Measurements from ENCODE around the gene CREB5.
A peak's percentile ranks its signal among the peaks of the same experiment; 100 is the strongest.

The CREB5 gene

GRCh38 chr7:28724563-28724962, 312.2 kb downstream of the CREB5 start:
- DNase-seq, result no peak

GRCh38 chr7:28725045-28725642, 312.8 kb downstream of the CREB5 start:
- no peak for DNase-seq

GRCh38 chr7:28725911-28726310, 313.6 kb downstream of the CREB5 start:
- no peak for DNase-seq

- DNase-seq, result no peak
These were observed 314.2 kb downstream of the CREB5 start for GRCh38 chr7:28726555-28726954.

- no peak for DNase-seq
These were observed 317.0 kb downstream of the CREB5 start for GRCh38 chr7:28729281-28729680.

- no peak for DNase-seq
These were observed 317.4 kb downstream of the CREB5 start for GRCh38 chr7:28729727-28730126.

- DNase-seq, result no peak
These were observed 318.9 kb downstream of the CREB5 start for GRCh38 chr7:28731092-28731658.

- DNase-seq, result no peak
These were observed 320.0 kb downstream of the CREB5 start for GRCh38 chr7:28732071-28732869.

- DNase-seq, result no peak
These were observed 320.7 kb downstream of the CREB5 start for GRCh38 chr7:28733035-28733434.

- no peak for DNase-seq
These were observed 326.1 kb downstream of the CREB5 start for GRCh38 chr7:28738412-28738811.

GRCh38 chr7:28739128-28739527, 326.8 kb downstream of the CREB5 start:
- DNase-seq, result no peak

- DNase-seq, result peak; percentile 92
These were observed 327.5 kb downstream of the CREB5 start for GRCh38 chr7:28739826-28740225.

GRCh38 chr7:28744951-28745350, 332.6 kb downstream of the CREB5 start:
- no peak for DNase-seq

GRCh38 chr7:28745351-28745750, 333.0 kb downstream of the CREB5 start:
- DNase-seq, result no peak

- DNase-seq, result no peak
These were observed 335.1 kb downstream of the CREB5 start for GRCh38 chr7:28747404-28747803.

- DNase-seq, result no peak
These were observed 335.5 kb downstream of the CREB5 start for GRCh38 chr7:28747854-28748253.

- no peak for DNase-seq
These were observed 336.0 kb downstream of the CREB5 start for GRCh38 chr7:28748346-28748745.

- no peak for DNase-seq
These were observed 336.7 kb downstream of the CREB5 start for GRCh38 chr7:28748933-28749584.

GRCh38 chr7:28749638-28750037, 337.3 kb downstream of the CREB5 start:
- DNase-seq, result no peak

- no peak for DNase-seq
These were observed 338.7 kb downstream of the CREB5 start for GRCh38 chr7:28750981-28751380.

GRCh38 chr7:28753613-28754012, 341.3 kb downstream of the CREB5 start:
- DNase-seq, result no peak

- DNase-seq, result peak; percentile 12
These were observed 341.7 kb downstream of the CREB5 start for GRCh38 chr7:28754027-28754426.

GRCh38 chr7:28754447-28754846, 342.1 kb downstream of the CREB5 start:
- DNase-seq, result no peak

GRCh38 chr7:28755255-28755654, 342.9 kb downstream of the CREB5 start:
- no peak for DNase-seq
